ENCODE measurements around the gene TELO2.

Gene TELO2

DNA sequence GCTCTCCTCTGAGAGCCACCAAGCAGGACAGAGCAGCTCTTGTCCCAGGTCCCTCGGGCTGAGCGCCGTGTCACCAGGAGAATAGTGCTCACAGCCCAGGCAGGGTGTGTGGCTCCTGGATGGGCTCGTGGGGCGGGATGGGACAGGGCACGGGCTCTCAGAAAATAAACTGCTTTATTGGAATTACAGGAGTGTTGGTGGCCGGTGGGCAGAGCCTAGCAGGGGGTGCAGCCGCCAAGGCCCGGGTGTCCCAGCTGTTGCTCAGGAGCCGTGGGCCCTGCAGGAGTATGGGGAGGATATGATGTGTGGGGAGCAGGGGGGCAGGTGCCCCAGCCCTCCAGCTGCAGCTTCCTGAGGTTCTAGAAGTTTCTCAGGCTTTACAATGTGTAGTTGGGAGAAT lies 17.1 kb downstream of the TELO2 start:
- ChIA-PET POLR2A (no interaction called here), CTCF (no interaction called here)
- DNase-seq (ENCODE audit: extremely low spot score) = no peak
- TF ChIP-seq ZNF384 (IDR thresholded peaks at IDR 0.05) (no peak), HDGF (IDR thresholded peaks at IDR 0.05; ENCODE audit: borderline replicate concordance) (no peak), BHLHE40 (IDR thresholded peaks at IDR 0.05; ENCODE audit: borderline replicate concordance) (no peak), FOXK2 (IDR thresholded peaks at IDR 0.05) (no peak), NFRKB (IDR thresholded peaks at IDR 0.05) (no peak), LEF1 (IDR thresholded peaks at IDR 0.05; ENCODE audit: borderline replicate concordance) (no peak), FOXM1 (IDR thresholded peaks at IDR 0.05; ENCODE audit: borderline replicate concordance) (no peak), SUZ12 (IDR thresholded peaks at IDR 0.05) (no peak), L3MBTL2 (conservative IDR thresholded peaks at IDR 0.05) (no peak), ARNT (IDR thresholded peaks at IDR 0.05) (no peak), SP1 (IDR thresholded peaks at IDR 0.05) (no peak), ELF4 (IDR thresholded peaks at IDR 0.05) (no peak)
- TF ChIP-seq, protein P1, sequence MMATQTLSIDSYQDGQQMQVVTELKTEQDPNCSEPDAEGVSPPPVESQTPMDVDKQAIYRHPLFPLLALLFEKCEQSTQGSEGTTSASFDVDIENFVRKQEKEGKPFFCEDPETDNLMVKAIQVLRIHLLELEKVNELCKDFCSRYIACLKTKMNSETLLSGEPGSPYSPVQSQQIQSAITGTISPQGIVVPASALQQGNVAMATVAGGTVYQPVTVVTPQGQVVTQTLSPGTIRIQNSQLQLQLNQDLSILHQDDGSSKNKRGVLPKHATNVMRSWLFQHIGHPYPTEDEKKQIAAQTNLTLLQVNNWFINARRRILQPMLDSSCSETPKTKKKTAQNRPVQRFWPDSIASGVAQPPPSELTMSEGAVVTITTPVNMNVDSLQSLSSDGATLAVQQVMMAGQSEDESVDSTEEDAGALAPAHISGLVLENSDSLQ (IDR thresholded peaks at IDR 0.05) = no peak

DNA sequence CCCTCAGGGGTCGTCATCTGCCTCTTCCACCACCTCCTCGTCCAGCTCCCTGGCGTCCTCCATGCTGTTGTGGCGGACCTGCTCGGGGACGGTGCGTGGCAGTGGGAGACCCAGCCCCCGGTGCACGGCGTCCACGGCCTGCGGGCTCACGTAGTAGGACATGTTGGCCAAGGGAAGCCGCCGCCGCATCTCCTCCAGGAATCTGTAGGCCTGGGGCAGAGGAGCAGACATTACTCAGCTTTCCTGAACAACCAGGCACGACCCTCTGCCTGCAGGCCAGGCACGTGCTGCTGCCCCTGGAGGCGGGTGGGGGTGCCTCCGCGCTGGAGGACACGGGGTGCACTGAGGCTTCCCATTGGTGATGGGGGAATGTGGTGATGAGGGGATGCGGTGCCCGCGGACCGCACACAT lies 17.8 kb downstream of the TELO2 start:
- no peak for DNase-seq (ENCODE audit: extremely low spot score)
- POLR2A ChIA-PET = interaction anchor here (1.2 kb wide), 1 partner anchor 62 kb away, joined by 3 read pairs; no protein-coding TSS in a partner anchor
- TF ChIP-seq SP1 (IDR thresholded peaks at IDR 0.05) (no peak), L3MBTL2 (conservative IDR thresholded peaks at IDR 0.05) (no peak), TARDBP (IDR thresholded peaks at IDR 0.05) (no peak), ELF4 (IDR thresholded peaks at IDR 0.05) (no peak), FOXA1 (IDR thresholded peaks at IDR 0.05) (no peak), SUZ12 (IDR thresholded peaks at IDR 0.05) (no peak), FOXM1 (IDR thresholded peaks at IDR 0.05; ENCODE audit: borderline replicate concordance) (no peak), ARNT (IDR thresholded peaks at IDR 0.05) (no peak), HDGF (IDR thresholded peaks at IDR 0.05; ENCODE audit: borderline replicate concordance) (no peak), CTBP1 (IDR thresholded peaks at IDR 0.05; ENCODE audit: borderline replicate concordance) (no peak), FOXK2 (IDR thresholded peaks at IDR 0.05) (no peak), ZNF384 (IDR thresholded peaks at IDR 0.05) (no peak), NFRKB (IDR thresholded peaks at IDR 0.05) (no peak), BHLHE40 (IDR thresholded peaks at IDR 0.05; ENCODE audit: borderline replicate concordance) (no peak), LEF1 (IDR thresholded peaks at IDR 0.05; ENCODE audit: borderline replicate concordance) (no peak)
- TF ChIP-seq, protein P1 (IDR thresholded peaks at IDR 0.05) = no peak
- CTCF ChIA-PET = no interaction called here

- DNase-seq (ENCODE audit: extremely low spot score) = no peak
- TF ChIP-seq FOXA1 (IDR thresholded peaks at IDR 0.05) (no peak), ELF4 (IDR thresholded peaks at IDR 0.05) (no peak), HDGF (IDR thresholded peaks at IDR 0.05; ENCODE audit: borderline replicate concordance) (no peak), NFRKB (IDR thresholded peaks at IDR 0.05) (no peak), L3MBTL2 (conservative IDR thresholded peaks at IDR 0.05) (peak; percentile 46; the same call in 1 of the 2 replicates)
- POLR2A ChIA-PET = interaction anchor here (1.2 to 1.4 kb wide), 2 partner anchors 18 to 61 kb away, joined by 3 to 4 read pairs; no protein-coding TSS in a partner anchor
- CTCF ChIA-PET = no interaction called here
Measured at GRCh38 chr16:1511662-1512569, 18.8 kb downstream of the TELO2 start.

DNA sequence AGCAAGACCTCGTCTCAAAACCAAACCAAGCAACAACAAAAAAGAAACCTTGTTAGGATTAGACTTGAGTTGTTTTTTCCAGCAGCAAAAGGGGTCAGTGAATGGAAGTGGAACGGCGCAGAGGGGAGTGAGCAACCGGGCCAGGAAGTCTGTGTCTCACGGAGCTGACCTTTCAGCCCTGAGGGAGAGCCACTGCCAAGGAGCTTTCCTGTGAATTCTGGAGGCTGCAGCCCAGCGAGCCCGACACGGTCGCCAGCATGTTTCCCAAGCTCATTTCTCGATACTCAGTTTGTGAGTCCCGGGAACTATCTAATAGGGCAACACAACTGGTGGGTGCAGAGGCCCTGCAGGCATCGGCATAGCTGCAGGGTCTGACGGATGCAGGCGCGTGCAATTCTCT lies 19.6 kb downstream of the TELO2 start:
- ChIA-PET POLR2A (interaction anchor here (1.4 kb wide), 1 partner anchor 19 kb away, joined by 4 read pairs; no protein-coding TSS in a partner anchor), CTCF (no interaction called here)
- TF ChIP-seq FOXK2 (IDR thresholded peaks at IDR 0.05) (no peak), L3MBTL2 (conservative IDR thresholded peaks at IDR 0.05) (no peak), FOXM1 (IDR thresholded peaks at IDR 0.05; ENCODE audit: borderline replicate concordance) (no peak), TARDBP (IDR thresholded peaks at IDR 0.05) (no peak), BHLHE40 (IDR thresholded peaks at IDR 0.05; ENCODE audit: borderline replicate concordance) (no peak), NFRKB (IDR thresholded peaks at IDR 0.05) (no peak), ELF4 (IDR thresholded peaks at IDR 0.05) (no peak), SP1 (IDR thresholded peaks at IDR 0.05) (no peak), ZNF384 (IDR thresholded peaks at IDR 0.05) (no peak), SUZ12 (IDR thresholded peaks at IDR 0.05) (no peak), ARNT (IDR thresholded peaks at IDR 0.05) (no peak)
- TF ChIP-seq, protein P1 (IDR thresholded peaks at IDR 0.05) = no peak
- no peak for DNase-seq (ENCODE audit: extremely low spot score)

DNA sequence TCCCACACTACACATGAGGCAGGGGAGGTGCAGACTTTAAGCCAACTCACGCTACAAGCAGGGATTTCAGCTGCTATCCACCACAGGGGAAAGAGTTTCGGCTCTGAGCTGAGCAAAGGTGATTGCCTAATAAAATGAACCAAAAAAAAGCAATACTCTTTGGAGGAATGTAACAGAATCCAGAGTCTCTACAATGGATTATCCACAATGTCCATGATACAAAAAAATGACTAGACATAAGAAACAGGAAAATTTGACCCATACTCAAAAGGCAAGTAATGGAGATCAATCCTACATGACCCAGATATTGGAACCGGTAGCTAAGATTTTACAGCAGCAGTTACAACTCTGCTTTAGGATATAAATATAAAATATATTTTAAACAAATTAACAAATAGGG lies 21.3 kb downstream of the TELO2 start:
- DNase-seq (ENCODE audit: extremely low spot score) = no peak
- TF ChIP-seq LEF1 (IDR thresholded peaks at IDR 0.05; ENCODE audit: borderline replicate concordance) = no peak
- ChIA-PET POLR2A (interaction anchor here (1.0 kb wide), 1 partner anchor 21 kb away, joined by 3 read pairs; the partner anchor contains the start of gene TELO2), CTCF (no interaction called here)

DNA sequence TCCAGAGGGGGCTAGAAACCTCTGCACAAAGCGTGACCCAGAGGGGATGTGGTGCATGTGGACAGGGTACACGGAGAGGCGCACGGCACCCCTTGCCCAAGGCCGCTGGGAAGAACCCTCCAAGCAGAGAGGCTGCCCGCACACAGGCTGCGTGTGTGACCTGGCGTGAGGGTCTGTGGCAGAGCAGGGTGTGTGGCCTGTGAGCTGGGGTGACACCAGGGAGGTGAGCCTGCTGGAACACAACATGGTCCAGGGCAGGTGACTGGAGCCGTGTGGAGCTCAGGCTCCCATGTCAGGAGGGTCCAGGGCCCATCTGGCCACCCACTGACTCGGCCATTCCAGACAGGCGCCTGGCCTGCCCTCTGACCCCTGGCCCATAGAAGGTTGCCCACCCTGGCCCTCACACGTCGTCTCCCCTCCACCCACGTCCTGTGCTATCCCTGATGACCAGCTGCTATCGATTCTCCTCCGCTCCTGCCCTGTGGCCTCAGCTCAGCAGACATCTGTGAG lies 25.5 kb downstream of the TELO2 start:
- ChIA-PET CTCF (no interaction called here), POLR2A (no interaction called here)
- no peak for DNase-seq (ENCODE audit: extremely low spot score)
- TF ChIP-seq BHLHE40 (IDR thresholded peaks at IDR 0.05; ENCODE audit: borderline replicate concordance) (no peak), FOXM1 (IDR thresholded peaks at IDR 0.05; ENCODE audit: borderline replicate concordance) (no peak), FOXA1 (IDR thresholded peaks at IDR 0.05) (no peak), SUZ12 (IDR thresholded peaks at IDR 0.05) (no peak), HDGF (IDR thresholded peaks at IDR 0.05; ENCODE audit: borderline replicate concordance) (no peak), NFRKB (IDR thresholded peaks at IDR 0.05) (no peak), ARNT (IDR thresholded peaks at IDR 0.05) (no peak), TARDBP (IDR thresholded peaks at IDR 0.05) (no peak), SP1 (IDR thresholded peaks at IDR 0.05) (no peak), ZNF384 (IDR thresholded peaks at IDR 0.05) (no peak)
- TF ChIP-seq, protein P1 (IDR thresholded peaks at IDR 0.05) = no peak
